ENCODE results near the gene RBM17.
"Not testable (repeated sequence)": the region's sequence is repeated elsewhere in the genome, so short reads cannot be mapped to it uniquely, and the experiment has no call there.

Gene RBM17

DNA sequence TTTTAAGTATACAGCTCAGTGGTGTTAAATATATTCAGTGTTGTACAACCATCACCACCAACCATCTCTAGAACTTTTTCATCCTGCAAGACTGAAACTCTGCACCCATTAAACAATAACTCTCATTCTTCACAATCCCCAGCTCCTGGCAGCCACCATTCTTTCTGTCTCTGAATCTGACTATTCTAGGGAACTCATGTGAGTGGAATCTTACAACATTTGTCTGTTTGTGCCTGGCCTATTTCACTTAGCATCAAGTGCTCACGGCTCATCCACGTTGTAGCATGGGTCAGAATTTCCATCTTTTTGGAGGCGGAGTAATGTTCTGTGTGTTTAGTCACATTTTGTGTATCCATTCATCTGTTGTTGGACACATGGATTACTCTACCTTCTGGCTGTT is 73.1 kb downstream of the RBM17 start:
- no peak for DNase-seq (ENCODE audit: low read depth)

DNA sequence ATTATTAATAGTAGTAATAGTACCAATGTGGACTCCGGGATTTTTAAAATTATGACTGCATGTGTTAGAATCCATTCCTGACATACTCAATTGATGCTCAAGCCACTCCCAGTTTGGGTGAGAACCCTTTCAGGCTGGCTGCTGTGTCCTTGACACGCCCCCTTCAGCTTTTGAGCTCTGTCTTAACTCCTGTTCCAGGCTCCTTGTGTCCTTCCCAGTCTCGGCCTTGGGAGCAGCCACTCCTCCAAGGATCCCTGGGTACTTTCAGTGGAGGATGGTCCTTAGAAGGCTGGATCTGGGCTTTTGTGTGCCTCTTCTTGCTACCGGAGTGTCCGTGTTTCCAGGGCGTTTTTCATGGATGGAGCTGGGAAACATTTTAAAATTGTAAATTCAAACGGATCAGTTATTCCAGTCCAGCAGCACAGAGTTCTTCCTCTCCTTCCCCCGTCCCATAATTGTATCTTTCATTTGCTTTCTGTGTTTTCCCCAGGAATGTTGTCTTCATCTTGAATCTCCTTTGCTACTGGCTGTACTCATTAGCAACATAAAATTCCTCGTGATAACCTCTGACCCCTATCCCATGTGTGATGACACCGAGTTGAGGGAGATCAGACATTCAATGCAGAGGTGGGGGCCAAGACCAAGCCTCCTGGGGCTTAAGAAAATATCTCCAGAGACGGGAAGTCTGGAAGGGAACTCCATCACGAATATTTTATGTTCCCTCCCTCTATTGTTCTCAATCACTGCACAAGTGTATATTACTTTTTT is 73.9 kb downstream of the RBM17 start:
- no peak for DNase-seq (ENCODE audit: low read depth)

DNA sequence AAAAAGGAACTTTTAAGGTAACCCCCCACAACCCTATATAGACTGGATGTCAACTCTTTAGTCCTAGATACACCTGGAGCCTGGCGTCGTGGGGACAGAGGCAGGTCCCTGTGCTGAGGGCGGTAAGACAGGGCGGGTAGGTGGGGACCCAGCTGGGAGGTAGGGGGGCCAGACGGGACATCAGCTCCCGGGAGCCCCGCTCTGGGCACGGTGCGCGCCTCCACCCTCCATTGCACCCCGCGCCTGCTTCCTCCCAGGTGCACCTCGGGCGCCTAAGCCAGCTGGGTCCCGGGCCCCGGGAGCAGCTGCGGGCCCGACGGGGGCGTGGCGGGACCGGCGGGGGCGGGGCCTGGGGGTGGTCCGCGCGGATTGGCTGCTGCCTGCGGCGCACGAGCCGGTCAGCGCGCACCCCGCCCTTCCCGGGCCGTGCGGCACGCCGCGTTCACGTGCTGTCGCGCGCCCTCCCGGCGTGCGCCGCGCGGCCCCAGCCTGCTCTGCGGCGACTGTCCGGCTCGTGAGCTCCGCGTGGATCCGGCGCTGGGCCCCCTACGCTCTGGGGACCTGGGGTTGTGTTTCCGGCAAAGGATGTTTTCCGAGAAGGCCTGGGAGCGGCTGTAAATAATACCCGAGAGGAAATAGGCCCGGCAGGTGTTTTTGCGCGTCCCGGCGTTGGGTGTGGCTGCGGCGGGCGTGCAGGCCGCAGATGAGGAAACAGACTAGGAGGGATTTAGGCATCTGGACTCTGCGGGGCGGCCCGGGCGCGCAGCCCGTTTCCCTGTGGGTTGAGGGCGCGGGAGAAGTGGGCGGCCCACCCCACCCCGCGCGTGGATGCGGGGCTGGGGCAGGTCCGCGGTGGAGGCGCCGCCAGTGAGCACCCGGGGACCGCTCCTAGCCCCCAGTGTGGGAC is 74.8 kb downstream of the RBM17 start:
- DNase-seq (ENCODE audit: low read depth): peak; percentile 91

DNA sequence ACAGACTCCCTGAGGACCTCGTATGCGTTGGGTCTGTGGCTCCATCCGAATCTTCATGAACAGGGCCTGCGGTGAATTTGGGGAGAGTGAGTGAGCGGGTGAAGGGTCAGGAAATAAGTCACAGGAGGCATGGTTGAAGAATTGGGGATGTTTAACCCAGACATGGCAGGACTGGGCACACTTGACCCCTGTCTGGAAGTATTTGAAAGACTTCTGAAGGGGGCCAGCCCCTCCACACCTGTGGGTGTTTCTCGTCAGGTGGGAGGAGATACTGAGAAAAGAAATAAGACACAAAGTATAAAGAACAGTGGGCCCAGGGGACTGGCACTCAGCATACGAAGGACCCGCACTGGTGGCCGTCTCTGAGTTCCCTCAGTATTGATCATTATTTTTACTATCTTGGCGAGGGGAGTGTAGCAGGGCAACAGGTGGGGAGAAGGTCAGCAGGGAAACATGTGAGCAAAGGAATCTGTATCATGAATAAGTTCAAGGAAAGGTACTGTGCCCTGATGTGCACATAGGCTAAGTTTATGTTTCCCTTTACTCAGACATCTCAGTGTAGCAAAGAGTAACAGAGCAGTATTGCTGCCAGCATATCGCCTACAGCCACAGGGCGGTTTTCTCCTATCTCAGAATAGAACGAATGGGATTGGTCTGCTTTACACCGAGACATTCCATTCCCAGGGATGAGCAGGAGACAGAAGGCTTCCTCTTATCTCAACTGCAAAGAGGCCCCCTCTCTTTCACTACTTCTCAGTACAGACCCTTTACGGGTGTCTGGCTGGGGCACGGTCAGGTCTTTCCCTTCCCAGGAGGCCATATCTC is 75.6 kb downstream of the RBM17 start:
- no peak for DNase-seq (ENCODE audit: low read depth)

DNA sequence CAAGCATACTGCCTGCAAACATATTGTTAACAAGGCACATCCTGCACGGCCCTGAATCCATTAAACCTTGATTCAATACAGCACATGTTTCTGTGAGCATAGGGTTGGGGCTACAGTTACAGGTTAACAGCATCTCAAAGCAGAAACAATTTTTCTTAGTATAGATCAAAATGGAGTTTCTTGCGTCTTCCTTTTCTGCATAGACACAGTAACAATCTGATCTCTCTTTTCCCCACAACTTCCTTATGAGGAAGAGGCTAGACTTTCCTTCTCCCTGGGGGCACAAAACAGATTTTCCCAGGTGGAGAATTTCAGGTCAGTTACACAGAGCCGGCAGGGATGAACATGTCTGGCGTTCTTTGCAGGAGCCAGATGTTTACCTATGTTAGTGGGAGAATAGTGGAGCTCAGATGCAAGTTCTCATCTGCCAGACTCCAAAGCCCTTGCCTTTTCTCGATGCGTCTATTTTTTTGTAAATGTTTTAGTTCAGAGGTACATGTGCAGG is 76.4 kb downstream of the RBM17 start:
- no peak for DNase-seq (ENCODE audit: low read depth)

DNA sequence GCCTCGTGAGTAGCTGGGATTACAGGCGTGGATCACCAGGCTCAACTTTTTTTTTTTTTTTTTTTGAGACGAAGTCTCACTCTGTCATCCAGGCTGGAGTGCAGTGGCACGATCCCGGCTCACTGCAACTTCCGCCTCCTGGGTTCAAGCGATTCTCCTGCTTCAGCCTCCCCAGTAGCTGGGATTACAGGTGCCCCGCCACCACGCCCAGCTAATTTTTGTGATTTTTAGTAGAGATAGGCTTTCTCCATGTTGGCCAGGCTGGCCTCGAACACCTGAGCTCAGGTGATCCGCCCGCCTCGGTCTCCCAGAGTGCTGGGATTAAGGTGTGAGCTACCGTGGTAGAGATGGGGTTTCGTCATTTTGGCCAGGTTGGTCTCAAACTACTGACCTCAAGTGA is 77.1 kb downstream of the RBM17 start:
- DNase-seq (ENCODE audit: low read depth): not testable (repeated sequence)
